ENCODE results near the gene TMIGD3. TPM values are rescaled to one million over a fixed set of nuclear protein-coding genes. Genes with fewer than 3 reads are reported as not detected.

TMIGD3 gene
- total and polyA plus RNA-seq, 2 donors (not counting 1 experiment from before 2014, with no cell fraction given) = not detected

GRCh38 chr1:111463029-111463683 lies 40.3 kb downstream of the TMIGD3 start:
- TF ChIP-seq CTCF (conservative IDR thresholded peaks at IDR 0.05 in 1 of 2, IDR thresholded peaks at IDR 0.05 in 1 of 2; ENCODE audit: low read depth in 1 of 2, low read length in 2 of 2) (no peak), EZH2 (IDR thresholded peaks at IDR 0.05; ENCODE audit: low read length, missing control alignments) (no peak)
- no peaks in the 10 kb centered on the region for H3K79me2 ChIP-seq (ENCODE audit: control insufficient read depth, insufficient read depth, low read length)
- peaks cover 8% of the 10 kb centered on the region for H3K4me1 ChIP-seq (ENCODE audit: control insufficient read depth, extremely low read depth, insufficient read depth, low read length)
- DNase-seq (ENCODE audit: low read depth in 2 of 2) = peak; percentile 79 to 89
- H3K27me3 ChIP-seq (ENCODE audit: control insufficient read depth, insufficient read depth, low read length) = no peaks in the 10 kb centered on the region
- H3K27ac ChIP-seq (ENCODE audit: insufficient read depth, low read length) = peak overlapping the region; percentile 38
- no peaks in the 10 kb centered on the region for H3K9me3 ChIP-seq (ENCODE audit: control insufficient read depth, insufficient read depth, low read depth, low read length)
- peaks cover 4% of the 10 kb centered on the region for H3K36me3 ChIP-seq (ENCODE audit: control insufficient read depth, insufficient read depth, low read length)
- H4K20me1 ChIP-seq (ENCODE audit: control insufficient read depth, extremely low read depth, insufficient read depth, low read length) = no peaks in the 10 kb centered on the region
- no peak overlapping the region for H3K4me3 ChIP-seq (replicated peaks in 1 of 4; ENCODE audit: control extremely low read depth in 1 of 4, insufficient read depth in 1 of 4, low read depth in 3 of 4, low read length in 4 of 4)
- H3K9ac ChIP-seq (ENCODE audit: insufficient read depth, low read length) = no peak overlapping the region
- H2AFZ ChIP-seq (ENCODE audit: low read length) = no peak overlapping the region
- peak overlapping the region; percentile 51 for H3K4me2 ChIP-seq (ENCODE audit: extremely low read depth, insufficient read depth, low read length)

- Histone ChIP-seq H3K9ac (ENCODE audit: insufficient read depth, low read length) (no peak overlapping the region), H4K20me1 (ENCODE audit: control insufficient read depth, extremely low read depth, insufficient read depth, low read length) (no peaks in the 10 kb centered on the region), H3K36me3 (ENCODE audit: control insufficient read depth, insufficient read depth, low read length) (peaks cover 4% of the 10 kb centered on the region), H3K4me2 (ENCODE audit: extremely low read depth, insufficient read depth, low read length) (peak overlapping the region; percentile 51), H3K4me1 (ENCODE audit: control insufficient read depth, extremely low read depth, insufficient read depth, low read length) (peaks cover 8% of the 10 kb centered on the region), H3K27me3 (ENCODE audit: control insufficient read depth, insufficient read depth, low read length) (no peaks in the 10 kb centered on the region), H3K9me3 (ENCODE audit: control insufficient read depth, insufficient read depth, low read depth, low read length) (no peaks in the 10 kb centered on the region), H3K4me3 (replicated peaks in 1 of 4; ENCODE audit: control extremely low read depth in 1 of 4, insufficient read depth in 1 of 4, low read depth in 3 of 4, low read length in 4 of 4) (no peak overlapping the region), H3K79me2 (ENCODE audit: control insufficient read depth, insufficient read depth, low read length) (no peaks in the 10 kb centered on the region), H2AFZ (ENCODE audit: low read length) (no peak overlapping the region), H3K27ac (ENCODE audit: insufficient read depth, low read length) (peak overlapping the region; percentile 38)
- no peak for DNase-seq (ENCODE audit: low read depth in 2 of 2)
- TF ChIP-seq EZH2 (IDR thresholded peaks at IDR 0.05; ENCODE audit: low read length, missing control alignments) (no peak), CTCF (conservative IDR thresholded peaks at IDR 0.05 in 1 of 2, IDR thresholded peaks at IDR 0.05 in 1 of 2; ENCODE audit: low read depth in 1 of 2, low read length in 2 of 2) (no peak)
Measured at GRCh38 chr1:111462370-111463028, 40.9 kb downstream of the TMIGD3 start.

GRCh38 chr1:111461765-111462164 lies 41.7 kb downstream of the TMIGD3 start:
- Histone ChIP-seq H3K27ac (ENCODE audit: insufficient read depth, low read length) (no peak overlapping the region), H3K4me3 (replicated peaks in 1 of 4; ENCODE audit: control extremely low read depth in 1 of 4, insufficient read depth in 1 of 4, low read depth in 3 of 4, low read length in 4 of 4) (no peak overlapping the region), H3K27me3 (ENCODE audit: control insufficient read depth, insufficient read depth, low read length) (no peaks in the 10 kb centered on the region), H3K79me2 (ENCODE audit: control insufficient read depth, insufficient read depth, low read length) (no peaks in the 10 kb centered on the region), H3K9ac (ENCODE audit: insufficient read depth, low read length) (no peak overlapping the region), H3K9me3 (ENCODE audit: control insufficient read depth, insufficient read depth, low read depth, low read length) (no peaks in the 10 kb centered on the region), H2AFZ (ENCODE audit: low read length) (no peak overlapping the region), H3K4me1 (ENCODE audit: control insufficient read depth, extremely low read depth, insufficient read depth, low read length) (peaks cover 8% of the 10 kb centered on the region), H3K36me3 (ENCODE audit: control insufficient read depth, insufficient read depth, low read length) (peaks cover 7% of the 10 kb centered on the region), H3K4me2 (ENCODE audit: extremely low read depth, insufficient read depth, low read length) (no peak overlapping the region), H4K20me1 (ENCODE audit: control insufficient read depth, extremely low read depth, insufficient read depth, low read length) (no peaks in the 10 kb centered on the region)
- TF ChIP-seq EZH2 (IDR thresholded peaks at IDR 0.05; ENCODE audit: low read length, missing control alignments) (no peak), CTCF (conservative IDR thresholded peaks at IDR 0.05 in 1 of 2, IDR thresholded peaks at IDR 0.05 in 1 of 2; ENCODE audit: low read depth in 1 of 2, low read length in 2 of 2) (no peak)
- no peak for DNase-seq (ENCODE audit: low read depth in 2 of 2)

All from fibroblast of lung (primary cell).